ENCODE data around the gene ORM1.
"Not testable (repeated sequence)": the region's sequence is repeated elsewhere in the genome, so short reads cannot be mapped to it uniquely, and the experiment has no call there.

Gene ORM1

GRCh38 chr9:114303977-114304376 is 18.9 kb upstream of the ORM1 start:
- in situ Hi-C loops (cut with MboI; ENCODE audit: low sequenced_read_pairs): no loop called here

GRCh38 chr9:114304416-114305188 is 18.3 kb upstream of the ORM1 start:
- in situ Hi-C loops (cut with MboI; ENCODE audit: low sequenced_read_pairs): no loop called here

- in situ Hi-C loops (cut with MboI; ENCODE audit: low sequenced_read_pairs): no loop called here
Measured at GRCh38 chr9:114307899-114308267, 15.0 kb upstream of the ORM1 start.

- in situ Hi-C loops (cut with MboI; ENCODE audit: low sequenced_read_pairs): no loop called here
Measured at GRCh38 chr9:114308361-114308950, 14.4 kb upstream of the ORM1 start.

- in situ Hi-C loops (cut with MboI; ENCODE audit: low sequenced_read_pairs): no loop called here
Measured at GRCh38 chr9:114309096-114309495, 13.8 kb upstream of the ORM1 start.

- in situ Hi-C loops (cut with MboI; ENCODE audit: low sequenced_read_pairs): no loop called here
Measured at GRCh38 chr9:114310471-114311450, 12.1 kb upstream of the ORM1 start.

- in situ Hi-C loops (cut with MboI; ENCODE audit: low sequenced_read_pairs): no loop called here
Measured at GRCh38 chr9:114311571-114312512, 11.1 kb upstream of the ORM1 start.

- in situ Hi-C loops (cut with MboI; ENCODE audit: low sequenced_read_pairs): no loop called here
Measured at GRCh38 chr9:114312513-114312875, 10.4 kb upstream of the ORM1 start.

- in situ Hi-C loops (cut with MboI; ENCODE audit: low sequenced_read_pairs): no loop called here
Measured at GRCh38 chr9:114313186-114313585, 9.7 kb upstream of the ORM1 start.

GRCh38 chr9:114314256-114314867 is 8.5 kb upstream of the ORM1 start:
- in situ Hi-C loops (cut with MboI; ENCODE audit: low sequenced_read_pairs): no loop called here

GRCh38 chr9:114314881-114315722 is 7.8 kb upstream of the ORM1 start:
- in situ Hi-C loops (cut with MboI; ENCODE audit: low sequenced_read_pairs): no loop called here

GRCh38 chr9:114315723-114316363 is 7.1 kb upstream of the ORM1 start:
- in situ Hi-C loops (cut with MboI; ENCODE audit: low sequenced_read_pairs): no loop called here

- in situ Hi-C loops (cut with MboI; ENCODE audit: low sequenced_read_pairs): no loop called here
Measured at GRCh38 chr9:114316605-114317230, 6.2 kb upstream of the ORM1 start.

GRCh38 chr9:114317665-114318357 is 5.1 kb upstream of the ORM1 start:
- in situ Hi-C loops (cut with MboI; ENCODE audit: low sequenced_read_pairs): no loop called here

GRCh38 chr9:114318416-114318815 is 4.5 kb upstream of the ORM1 start:
- in situ Hi-C loops (cut with MboI; ENCODE audit: low sequenced_read_pairs): no loop called here

GRCh38 chr9:114319147-114319546 is 3.8 kb upstream of the ORM1 start:
- in situ Hi-C loops (cut with MboI; ENCODE audit: low sequenced_read_pairs): no loop called here

- in situ Hi-C loops (cut with MboI; ENCODE audit: low sequenced_read_pairs): not testable (repeated sequence)
Measured at GRCh38 chr9:114320710-114321109, 2.2 kb upstream of the ORM1 start.

GRCh38 chr9:114321759-114322158 is 1.1 kb upstream of the ORM1 start:
- in situ Hi-C loops (cut with MboI; ENCODE audit: low sequenced_read_pairs): no loop called here
